ENCODE results near the gene FAM163B. TPM values are rescaled to one million over a fixed set of nuclear protein-coding genes. Genes with fewer than 3 reads are reported as not detected.

FAM163B gene
- total RNA-seq, 4 donors from 2014 or later = not detected

DNA sequence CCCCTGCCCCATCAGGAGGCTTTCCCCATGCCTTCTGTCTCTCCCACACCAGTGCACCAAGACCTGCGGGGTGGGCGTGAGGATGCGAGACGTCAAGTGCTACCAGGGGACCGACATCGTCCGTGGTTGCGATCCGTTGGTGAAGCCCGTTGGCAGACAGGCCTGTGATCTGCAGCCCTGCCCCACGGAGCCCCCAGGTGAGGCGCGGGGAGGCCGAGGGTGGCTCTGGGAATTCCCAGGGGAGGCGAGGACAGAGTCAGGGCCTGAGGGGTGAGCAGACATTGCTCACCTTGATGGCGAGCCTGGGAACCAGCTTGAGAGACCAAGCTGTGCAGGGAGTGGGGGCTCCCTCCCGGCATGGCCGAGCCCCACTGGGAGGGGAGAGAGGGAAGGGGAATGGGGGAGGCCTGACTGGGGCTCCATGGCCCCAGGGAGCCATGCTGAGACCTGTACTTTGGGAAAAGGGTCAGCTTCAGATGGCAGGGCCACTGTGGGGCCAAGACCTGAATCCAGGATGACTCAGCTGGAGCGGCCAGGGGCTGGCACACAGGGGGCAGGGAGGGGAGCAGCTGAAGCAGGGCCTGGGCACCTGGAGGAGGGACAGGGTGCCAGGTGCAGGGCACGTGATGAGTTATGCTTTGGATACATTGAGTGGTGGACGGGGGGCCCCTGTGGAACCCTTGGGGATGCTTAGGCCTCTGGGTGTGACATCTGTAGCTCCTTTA, 35.2 kb downstream of the FAM163B start:
- TF ChIP-seq CTCF (IDR thresholded peaks at IDR 0.05; ENCODE audit: low read depth) = no peak

GRCh38 chr9:133572821-133573361, 36.3 kb downstream of the FAM163B start:
- no peak for TF ChIP-seq CTCF (IDR thresholded peaks at IDR 0.05; ENCODE audit: low read depth)

DNA sequence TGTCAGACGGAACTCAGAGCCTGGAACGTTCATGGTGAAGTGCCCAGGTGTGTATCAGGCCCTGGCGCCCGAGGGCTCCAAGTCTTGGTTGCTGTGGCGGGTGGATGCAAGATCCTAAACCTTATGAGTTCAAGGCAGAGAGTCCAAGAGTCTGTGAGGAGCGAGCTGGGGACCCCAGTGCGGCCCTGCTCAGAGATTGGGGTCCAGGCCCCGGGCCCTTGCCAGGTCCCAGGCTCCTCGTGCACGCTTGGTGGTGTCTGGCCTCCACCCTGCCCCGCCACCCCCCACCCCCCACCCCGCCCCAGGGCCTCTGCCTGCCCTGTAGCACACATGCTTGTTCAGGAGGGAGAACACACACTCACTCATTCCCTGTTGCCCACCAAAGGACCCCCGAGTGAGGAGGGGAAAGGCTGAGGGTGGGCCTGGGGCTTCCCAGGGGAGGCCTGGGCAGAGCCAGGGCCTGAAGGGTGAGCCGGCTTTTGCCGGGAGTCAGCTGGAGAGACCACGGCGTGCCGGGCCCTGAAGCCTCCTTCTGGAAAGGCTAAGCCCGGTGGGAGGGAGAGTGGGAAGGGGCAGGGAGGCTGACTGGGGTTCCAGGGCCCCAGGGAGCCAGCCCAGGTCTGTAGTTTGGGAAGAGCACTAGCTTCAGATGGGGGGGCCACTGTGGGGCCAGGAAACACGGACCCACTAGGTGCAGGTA, 37.1 kb downstream of the FAM163B start:
- TF ChIP-seq CTCF (IDR thresholded peaks at IDR 0.05; ENCODE audit: low read depth) = no peak

DNA sequence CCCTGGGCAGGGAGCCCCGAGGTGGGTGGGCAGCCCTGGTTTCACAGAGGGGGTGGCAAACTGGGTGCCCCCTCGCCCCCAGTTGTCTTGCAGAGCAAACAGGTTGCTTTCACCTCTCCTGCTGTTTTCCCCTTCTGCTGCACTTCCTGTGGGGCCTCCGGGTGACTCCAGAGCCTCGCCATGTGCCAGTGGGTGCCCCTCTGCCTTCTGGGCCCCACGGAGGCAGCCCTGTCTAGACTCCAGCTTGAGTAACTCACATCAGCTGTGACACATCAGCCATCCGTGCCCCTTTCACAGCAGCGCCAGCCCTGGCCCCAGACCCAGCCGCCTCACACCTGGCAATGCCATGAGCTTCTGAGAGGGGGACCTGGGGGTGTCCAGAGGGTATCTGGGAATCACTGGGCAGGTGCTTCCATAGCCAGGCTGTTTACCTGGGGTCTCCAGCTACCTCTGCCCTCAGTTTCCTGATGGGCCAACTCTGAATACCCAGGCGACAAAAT, 37.7 kb downstream of the FAM163B start:
- no peak for TF ChIP-seq CTCF (IDR thresholded peaks at IDR 0.05; ENCODE audit: low read depth)

GRCh38 chr9:133570691-133571080, 38.5 kb downstream of the FAM163B start:
- TF ChIP-seq CTCF (IDR thresholded peaks at IDR 0.05; ENCODE audit: low read depth) = no peak

GRCh38 chr9:133569891-133570690, 39.1 kb downstream of the FAM163B start:
- TF ChIP-seq CTCF (IDR thresholded peaks at IDR 0.05; ENCODE audit: low read depth) = no peak

All from subcutaneous adipose tissue (tissue), 4 donors.